ENCODE results near the gene CTXND2. TPM values are rescaled to one million over a fixed set of nuclear protein-coding genes. Genes with fewer than 3 reads are reported as not detected.
A peak's percentile ranks its signal among the peaks of the same experiment; 100 is the strongest.
"Not testable (repeated sequence)": the region's sequence is repeated elsewhere in the genome, so short reads cannot be mapped to it uniquely, and the experiment has no call there.

CTXND2 gene
- total RNA-seq, 2 donors from 2014 or later: not detected

GRCh38 chr1:150874455-150875196 lies 12.3 kb upstream of the CTXND2 start:
- ATAC-seq: no peak
- DNase-seq (ENCODE audit: low spot score): no peak
- Mint-ChIP-seq H3K4me3 (peak overlapping the region; percentile 93), H3K36me3 (no peaks in the 10 kb centered on the region), H3K9me3 (no peaks in the 10 kb centered on the region), H3K27ac (peak overlapping the region; percentile 74 to 93), H3K4me1 (ENCODE audit: low read depth in 2 of 2) (peaks cover 16 to 20% of the 10 kb centered on the region in 2 donors), H3K27me3 (no peaks in the 10 kb centered on the region)

GRCh38 chr1:150875197-150876118 lies 11.5 kb upstream of the CTXND2 start:
- Mint-ChIP-seq H3K4me1 (ENCODE audit: low read depth in 2 of 2) (peaks cover 13 to 20% of the 10 kb centered on the region in 2 donors), H3K9me3 (no peaks in the 10 kb centered on the region), H3K36me3 (no peaks in the 10 kb centered on the region), H3K27ac (peak overlapping the region; percentile 74 to 93), H3K27me3 (no peaks in the 10 kb centered on the region), H3K4me3 (peak overlapping the region; percentile 93)
- ATAC-seq (no peak), DNase-seq (ENCODE audit: low spot score) (no peak)

GRCh38 chr1:150876119-150876454 lies 10.8 kb upstream of the CTXND2 start:
- Mint-ChIP-seq H3K27ac (peak overlapping the region; percentile 74 to 93), H3K4me3 (peak overlapping the region; percentile 93), H3K36me3 (no peaks in the 10 kb centered on the region), H3K4me1 (ENCODE audit: low read depth in 2 of 2) (peaks cover 13 to 20% of the 10 kb centered on the region in 2 donors), H3K9me3 (no peaks in the 10 kb centered on the region), H3K27me3 (no peaks in the 10 kb centered on the region)
- ATAC-seq (peak in 1 of 2 donors; percentile 61), DNase-seq (ENCODE audit: low spot score) (no peak)

- H3K4me1 Mint-ChIP-seq (ENCODE audit: low read depth in 2 of 2): peaks cover 13 to 18% of the 10 kb centered on the region in 2 donors
- not testable (repeated sequence) for H3K27me3 Mint-ChIP-seq; H3K4me3 Mint-ChIP-seq; ATAC-seq; H3K36me3 Mint-ChIP-seq; H3K27ac Mint-ChIP-seq; H3K9me3 Mint-ChIP-seq; DNase-seq (ENCODE audit: low spot score)
Observed at GRCh38 chr1:150878931-150879330, 8.0 kb upstream of the CTXND2 start.

DNA sequence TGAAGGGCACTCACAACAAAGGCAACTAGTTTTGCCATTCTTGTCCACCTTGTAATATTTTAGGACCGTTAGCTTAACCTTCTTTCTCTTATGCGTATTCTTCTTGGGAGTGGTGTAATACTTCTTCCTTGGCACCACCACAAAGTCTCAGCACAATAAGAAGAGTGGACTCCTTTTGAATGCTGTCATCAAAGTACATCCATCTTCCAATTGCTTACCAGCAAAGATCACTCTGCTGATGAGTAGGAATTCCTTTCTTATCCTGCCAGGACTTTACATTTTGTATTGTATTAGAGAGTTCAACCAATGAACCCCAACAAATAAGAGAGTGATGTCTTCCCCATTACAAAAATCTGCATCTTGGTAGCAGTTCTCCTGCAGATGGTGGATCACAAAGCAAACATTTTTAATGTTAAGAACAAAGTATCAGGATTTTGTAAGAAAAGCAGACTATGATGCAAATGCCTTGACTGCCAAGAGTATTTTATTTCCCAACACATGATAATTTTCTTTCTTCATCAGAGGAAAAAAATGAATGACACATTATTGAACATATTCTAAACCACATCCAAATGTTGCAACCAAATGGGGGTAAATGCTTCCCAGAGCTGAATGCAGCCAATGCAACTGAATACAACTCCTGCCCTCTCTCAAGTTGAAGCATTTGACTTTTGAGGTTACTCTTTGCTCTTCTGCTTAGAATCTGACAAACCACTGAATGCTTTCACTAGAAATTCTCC lies 5.4 kb upstream of the CTXND2 start:
- H3K4me3 Mint-ChIP-seq: no peak overlapping the region
- no peak for DNase-seq (ENCODE audit: low spot score)
- no peak for ATAC-seq
- H3K4me1 Mint-ChIP-seq (ENCODE audit: low read depth in 2 of 2): peaks cover 0 to 3% of the 10 kb centered on the region in 2 donors
- no peaks in the 10 kb centered on the region for H3K36me3 Mint-ChIP-seq
- no peak overlapping the region for H3K27ac Mint-ChIP-seq
- H3K9me3 Mint-ChIP-seq: no peaks in the 10 kb centered on the region
- peaks cover 0 to 6% of the 10 kb centered on the region in 2 donors for H3K27me3 Mint-ChIP-seq

DNA sequence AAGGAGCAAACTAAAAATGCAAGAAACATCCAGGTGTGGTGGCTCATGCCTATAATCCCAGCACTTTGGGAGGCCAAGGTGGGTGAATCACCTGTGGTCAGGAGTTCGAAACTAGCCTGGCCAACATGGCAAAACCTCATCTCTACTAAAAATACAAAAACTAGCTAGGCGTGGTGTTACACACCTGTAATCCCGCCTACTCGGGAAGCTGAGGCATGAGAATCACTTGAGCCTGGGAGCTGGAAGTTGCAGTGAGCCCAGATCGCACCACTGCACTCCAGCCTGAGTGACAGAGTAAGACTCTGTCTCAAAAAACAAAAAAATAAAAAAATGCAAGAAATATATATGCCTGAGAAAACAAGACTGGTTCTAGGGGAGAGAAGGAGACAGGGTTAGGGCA lies 3.8 kb upstream of the CTXND2 start:
- not testable (repeated sequence) for ATAC-seq; H3K9me3 Mint-ChIP-seq; H3K36me3 Mint-ChIP-seq; H3K4me1 Mint-ChIP-seq (ENCODE audit: low read depth in 2 of 2); H3K27ac Mint-ChIP-seq; DNase-seq (ENCODE audit: low spot score); H3K27me3 Mint-ChIP-seq; H3K4me3 Mint-ChIP-seq

- Mint-ChIP-seq H3K9me3 (no peaks in the 10 kb centered on the region), H3K4me3 (no peak overlapping the region), H3K36me3 (no peaks in the 10 kb centered on the region), H3K4me1 (ENCODE audit: low read depth in 2 of 2) (peaks cover 18 to 22% of the 10 kb centered on the region in 2 donors), H3K27ac (no peak overlapping the region), H3K27me3 (peaks cover 0 to 4% of the 10 kb centered on the region in 2 donors)
- no peak for DNase-seq (ENCODE audit: low spot score)
- no peak for ATAC-seq
Observed at GRCh38 chr1:150888727-150889126, 1.8 kb downstream of the CTXND2 start.

DNA sequence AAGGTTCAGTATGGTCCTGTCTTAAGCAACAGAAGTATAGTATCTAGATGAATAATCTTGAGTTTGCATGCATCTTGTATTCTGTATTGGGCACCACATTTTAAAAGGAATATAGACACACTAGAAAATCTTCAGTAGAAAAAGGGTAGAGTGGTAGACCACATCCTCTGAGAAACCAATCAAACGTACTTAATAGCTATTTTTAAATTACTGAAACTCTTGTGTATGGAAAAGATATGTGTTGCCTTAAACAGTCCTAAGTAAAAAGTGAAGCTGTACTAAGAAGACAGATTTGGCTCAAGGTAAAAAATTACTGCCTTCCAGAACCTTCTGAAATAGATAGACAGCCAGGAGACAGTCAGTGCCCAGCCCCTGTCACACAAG lies 3.1 kb downstream of the CTXND2 start:
- DNase-seq (ENCODE audit: low spot score) (no peak), ATAC-seq (peak in 1 of 2 donors; percentile 65)
- peak overlapping the region; percentile 0 to 7 for H3K27ac Mint-ChIP-seq
- H3K4me1 Mint-ChIP-seq (ENCODE audit: low read depth in 2 of 2): peaks cover 18 to 22% of the 10 kb centered on the region in 2 donors
- peaks cover 0 to 3% of the 10 kb centered on the region in 2 donors for H3K27me3 Mint-ChIP-seq
- H3K4me3 Mint-ChIP-seq: peak overlapping the region; percentile 50
- no peaks in the 10 kb centered on the region for H3K36me3 Mint-ChIP-seq
- H3K9me3 Mint-ChIP-seq: no peaks in the 10 kb centered on the region

DNA sequence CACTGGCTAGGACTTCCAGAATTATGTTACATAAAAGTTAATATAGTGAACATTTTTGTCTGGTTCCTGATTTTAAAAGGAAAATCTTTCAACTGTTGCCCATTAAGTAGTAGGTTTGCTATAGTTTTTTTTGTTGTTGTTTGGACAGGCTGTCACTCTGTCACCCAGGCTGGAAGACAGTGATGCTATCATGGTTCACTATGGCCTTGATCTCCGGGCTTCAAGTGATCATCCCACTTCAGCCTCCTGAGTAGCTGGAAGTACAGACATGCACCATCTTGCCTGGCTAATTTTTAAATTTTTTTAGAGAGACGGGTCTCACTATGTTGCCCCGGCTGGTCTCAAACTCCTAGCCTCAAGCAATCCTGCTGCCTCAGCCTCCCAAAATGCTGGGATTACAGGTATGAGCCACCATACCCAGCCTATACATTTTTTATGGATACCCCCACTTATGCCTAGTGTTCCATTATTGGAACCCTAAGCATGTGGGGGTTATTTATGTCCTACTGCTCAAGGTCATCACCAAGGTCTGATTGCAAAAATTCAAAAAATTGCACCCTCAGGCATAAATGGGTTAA lies 6.5 kb downstream of the CTXND2 start:
- H3K27ac Mint-ChIP-seq: no peak overlapping the region
- peaks cover 18 to 22% of the 10 kb centered on the region in 2 donors for H3K4me1 Mint-ChIP-seq (ENCODE audit: low read depth in 2 of 2)
- H3K36me3 Mint-ChIP-seq: no peaks in the 10 kb centered on the region
- ATAC-seq (no peak), DNase-seq (ENCODE audit: low spot score) (no peak)
- no peak overlapping the region for H3K4me3 Mint-ChIP-seq
- no peaks in the 10 kb centered on the region for H3K9me3 Mint-ChIP-seq
- peaks cover 3 to 8% of the 10 kb centered on the region in 2 donors for H3K27me3 Mint-ChIP-seq

- Mint-ChIP-seq H3K36me3 (no peaks in the 10 kb centered on the region), H3K9me3 (no peaks in the 10 kb centered on the region), H3K27ac (no peak overlapping the region), H3K27me3 (peaks cover 0 to 8% of the 10 kb centered on the region in 2 donors), H3K4me1 (ENCODE audit: low read depth in 2 of 2) (peaks cover 7 to 9% of the 10 kb centered on the region in 2 donors), H3K4me3 (no peak overlapping the region)
- ATAC-seq: no peak
- DNase-seq (ENCODE audit: low spot score): no peak
Observed at GRCh38 chr1:150895618-150896017, 8.7 kb downstream of the CTXND2 start.

DNA sequence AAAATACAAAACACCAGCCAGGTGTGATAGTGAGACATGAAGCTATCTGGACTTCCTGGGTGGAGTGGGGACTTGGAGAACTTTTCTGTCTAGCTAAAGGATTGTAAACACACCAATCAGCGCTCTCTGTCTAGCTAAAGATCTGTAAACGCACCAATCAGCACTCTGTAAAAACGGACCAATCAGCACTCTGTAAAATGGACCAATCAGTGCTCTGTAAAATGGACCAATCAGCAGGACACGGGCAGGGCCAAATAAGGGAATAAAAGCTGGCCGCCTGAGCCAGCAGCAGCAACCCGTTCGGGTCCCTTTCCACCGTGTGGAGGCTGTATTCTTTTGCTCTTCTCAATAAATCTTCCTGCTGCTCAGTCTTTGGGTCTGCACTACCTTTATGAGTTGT lies 12.9 kb downstream of the CTXND2 start:
- H3K4me3 Mint-ChIP-seq; H3K36me3 Mint-ChIP-seq; H3K4me1 Mint-ChIP-seq (ENCODE audit: low read depth in 2 of 2); DNase-seq (ENCODE audit: low spot score); H3K9me3 Mint-ChIP-seq; H3K27me3 Mint-ChIP-seq; ATAC-seq; H3K27ac Mint-ChIP-seq: not testable (repeated sequence)

- Mint-ChIP-seq H3K4me3 (no peak overlapping the region), H3K4me1 (ENCODE audit: low read depth in 2 of 2) (no peaks in the 10 kb centered on the region), H3K36me3 (no peaks in the 10 kb centered on the region), H3K9me3 (no peaks in the 10 kb centered on the region), H3K27me3 (no peaks in the 10 kb centered on the region), H3K27ac (no peak overlapping the region)
- ATAC-seq (no peak), DNase-seq (ENCODE audit: low spot score) (no peak)
Observed at GRCh38 chr1:150902346-150902745, 15.4 kb downstream of the CTXND2 start.

DNA sequence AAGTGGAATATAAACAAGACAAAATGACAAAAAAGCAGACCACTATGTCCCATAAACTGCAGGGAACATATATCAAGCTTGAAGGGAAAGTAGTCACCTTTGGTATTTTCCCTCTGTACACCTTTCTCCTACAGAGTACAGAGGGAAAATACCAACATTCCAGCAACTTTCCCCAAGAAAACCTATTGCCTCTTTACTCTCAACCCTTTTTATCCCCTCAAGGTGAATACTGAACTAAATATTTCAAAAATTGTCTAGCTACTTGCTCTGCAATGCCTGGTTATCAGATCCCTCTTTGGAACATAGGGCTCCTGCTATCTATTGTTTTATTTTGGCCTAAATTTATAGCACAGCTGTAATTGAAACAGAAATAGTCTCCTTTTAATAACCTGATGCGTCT lies 15.8 kb downstream of the CTXND2 start:
- Mint-ChIP-seq H3K27ac (no peak overlapping the region), H3K36me3 (no peaks in the 10 kb centered on the region), H3K4me1 (ENCODE audit: low read depth in 2 of 2) (no peaks in the 10 kb centered on the region), H3K4me3 (no peak overlapping the region), H3K9me3 (no peaks in the 10 kb centered on the region), H3K27me3 (no peaks in the 10 kb centered on the region)
- ATAC-seq: no peak
- DNase-seq (ENCODE audit: low spot score): no peak
